ENCODE data around the gene DNALI1. TPM values are rescaled to one million over a fixed set of nuclear protein-coding genes. Genes with fewer than 3 reads are reported as not detected.
A peak's percentile ranks its signal among the peaks of the same experiment; 100 is the strongest.
"Not testable (repeated sequence)": the region's sequence is repeated elsewhere in the genome, so short reads cannot be mapped to it uniquely, and the experiment has no call there.

Gene DNALI1
- polyA plus RNA-seq, 12 donors: 6.1 to 21.2 (median 12.3) TPM; not detected in 1

- DNase-seq: no peak
These were observed 7.4 kb upstream of the DNALI1 start for GRCh38 chr1:37549341-37549740.

- DNase-seq: no peak
These were observed 3.2 kb upstream of the DNALI1 start for GRCh38 chr1:37553598-37553926.

- peak; percentile 93 for DNase-seq
These were observed 2.6 kb upstream of the DNALI1 start, which contains the start of gene SNIP1 for GRCh38 chr1:37553927-37554808. Gene SNIP1 (minus strand): TSS chr1:37554293. CDS start chr1:37554229, 64 bp downstream.

GRCh38 chr1:37557402-37557801 is 662 bp downstream of the DNALI1 start:
- DNase-seq: no peak

- no peak for DNase-seq
These were observed 1.7 kb downstream of the DNALI1 start for GRCh38 chr1:37558411-37558810.

- no peak for DNase-seq
These were observed 2.3 kb downstream of the DNALI1 start for GRCh38 chr1:37559080-37559479.

GRCh38 chr1:37559957-37560379 is 3.2 kb downstream of the DNALI1 start:
- DNase-seq: not testable (repeated sequence)

GRCh38 chr1:37560401-37561132 is 3.8 kb downstream of the DNALI1 start:
- DNase-seq: no peak

GRCh38 chr1:37561133-37562132 is 4.7 kb downstream of the DNALI1 start:
- peak; percentile 7 for DNase-seq

GRCh38 chr1:37562984-37563383 is 6.2 kb downstream of the DNALI1 start:
- DNase-seq: no peak

- no peak for DNase-seq
These were observed 8.2 kb downstream of the DNALI1 start for GRCh38 chr1:37564892-37565291.

- DNase-seq: no peak
These were observed 10.3 kb downstream of the DNALI1 start for GRCh38 chr1:37567023-37567422.

GRCh38 chr1:37570528-37571334 is 14.0 kb downstream of the DNALI1 start:
- no peak for DNase-seq

- DNase-seq: no peak
These were observed 18.2 kb downstream of the DNALI1 start for GRCh38 chr1:37574834-37575480.

GRCh38 chr1:37575692-37576091 is 19.0 kb downstream of the DNALI1 start:
- DNase-seq: no peak

GRCh38 chr1:37584544-37584943 is 27.8 kb downstream of the DNALI1 start:
- not testable (repeated sequence) for DNase-seq

GRCh38 chr1:37588939-37589338 is 32.2 kb downstream of the DNALI1 start:
- no peak for DNase-seq

GRCh38 chr1:37593726-37594125 is 37.0 kb downstream of the DNALI1 start:
- DNase-seq: no peak

- DNase-seq: peak; percentile 99
These were observed 38.9 kb downstream of the DNALI1 start, which contains the start of gene GNL2 for GRCh38 chr1:37595440-37596181. Gene GNL2 (minus strand): TSS chr1:37595937. CDS start chr1:37595822, 115 bp downstream.
